GM12801 (cell line): Measurements from ENCODE around the gene CDH20.

ENCODE experiments used
- TF ChIP-seq, protein P1 (sequence below): IDR thresholded peaks from one replicate; pipeline ENCODE4 v1.5.1; 2011; ENCODE audit warnings: control low read depth; ENCODE audit not compliant: insufficient read length; ENCODE audit errors: extremely low read depth

The CDH20 gene

DNA sequence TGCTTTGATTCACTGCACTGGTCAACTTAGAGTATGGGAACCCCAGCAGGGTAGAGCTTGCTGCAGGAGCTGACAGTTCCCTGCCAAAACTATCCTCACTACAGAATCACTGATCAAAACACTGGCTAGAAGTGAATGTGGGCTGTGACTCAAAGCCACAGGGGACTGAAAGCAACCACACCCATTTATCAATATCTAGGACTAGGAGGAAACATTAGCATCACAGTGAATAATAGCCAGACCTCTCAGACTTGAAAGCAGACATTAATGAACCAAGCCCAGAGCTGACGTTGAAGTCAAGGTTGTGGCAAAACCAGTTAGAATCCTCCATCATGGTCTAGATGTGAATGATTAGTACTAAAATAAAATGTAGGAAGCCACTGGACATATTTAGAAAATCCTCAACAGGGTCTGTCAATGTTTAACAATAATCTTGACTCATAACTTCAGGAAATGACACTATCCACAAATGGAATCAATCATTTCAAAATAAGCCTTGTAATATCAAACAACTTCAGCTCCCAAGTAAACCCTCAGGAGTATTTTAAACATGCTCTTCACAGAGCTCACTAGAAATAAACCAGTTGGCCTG lies 131.4 kb downstream of the CDH20 start:
- TF ChIP-seq, protein P1, sequence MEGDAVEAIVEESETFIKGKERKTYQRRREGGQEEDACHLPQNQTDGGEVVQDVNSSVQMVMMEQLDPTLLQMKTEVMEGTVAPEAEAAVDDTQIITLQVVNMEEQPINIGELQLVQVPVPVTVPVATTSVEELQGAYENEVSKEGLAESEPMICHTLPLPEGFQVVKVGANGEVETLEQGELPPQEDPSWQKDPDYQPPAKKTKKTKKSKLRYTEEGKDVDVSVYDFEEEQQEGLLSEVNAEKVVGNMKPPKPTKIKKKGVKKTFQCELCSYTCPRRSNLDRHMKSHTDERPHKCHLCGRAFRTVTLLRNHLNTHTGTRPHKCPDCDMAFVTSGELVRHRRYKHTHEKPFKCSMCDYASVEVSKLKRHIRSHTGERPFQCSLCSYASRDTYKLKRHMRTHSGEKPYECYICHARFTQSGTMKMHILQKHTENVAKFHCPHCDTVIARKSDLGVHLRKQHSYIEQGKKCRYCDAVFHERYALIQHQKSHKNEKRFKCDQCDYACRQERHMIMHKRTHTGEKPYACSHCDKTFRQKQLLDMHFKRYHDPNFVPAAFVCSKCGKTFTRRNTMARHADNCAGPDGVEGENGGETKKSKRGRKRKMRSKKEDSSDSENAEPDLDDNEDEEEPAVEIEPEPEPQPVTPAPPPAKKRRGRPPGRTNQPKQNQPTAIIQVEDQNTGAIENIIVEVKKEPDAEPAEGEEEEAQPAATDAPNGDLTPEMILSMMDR: no peak

DNA sequence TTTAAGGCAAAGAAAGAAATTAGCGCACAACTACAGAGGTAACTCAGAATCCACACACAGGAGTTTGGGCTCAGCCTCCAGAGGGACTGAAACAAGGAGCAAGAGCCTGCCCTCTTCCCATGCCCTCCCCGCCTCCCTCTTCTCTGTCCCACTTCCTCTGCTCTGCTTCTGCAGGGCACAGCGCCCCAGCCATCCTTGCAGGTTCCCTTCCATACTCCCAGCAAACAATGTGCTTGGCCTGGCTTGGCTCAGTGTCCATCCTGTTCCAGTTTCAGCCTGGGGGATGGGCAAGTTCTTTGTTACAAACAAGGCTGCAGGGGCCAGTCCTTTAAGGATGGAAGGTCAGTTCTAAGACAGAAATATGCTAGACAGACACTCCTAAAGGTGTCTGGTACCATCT lies 133.5 kb downstream of the CDH20 start:
- TF ChIP-seq, protein P1: no peak

- TF ChIP-seq, protein P1: no peak
Observed at GRCh38 chr18:61470031-61470674, 136.9 kb downstream of the CDH20 start.

DNA sequence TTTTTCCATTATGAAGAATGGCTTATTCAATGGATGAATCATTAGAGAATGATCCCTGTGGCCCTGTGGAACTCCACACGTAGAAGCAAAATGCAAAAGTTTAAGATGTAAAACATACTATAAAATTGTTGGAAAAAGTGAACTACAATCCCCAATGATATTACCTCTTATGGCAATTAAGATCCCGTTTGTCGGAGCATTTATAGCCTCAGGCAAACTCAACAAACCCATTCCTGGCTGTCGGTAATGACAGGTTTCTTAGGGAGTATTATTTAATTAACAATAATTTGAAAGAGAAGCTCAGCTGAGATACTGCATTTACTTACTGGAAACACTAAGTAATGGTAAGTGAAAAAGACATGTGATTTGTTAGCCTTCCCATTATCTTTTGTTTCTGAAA lies 138.3 kb downstream of the CDH20 start:
- TF ChIP-seq, protein P1: no peak

GRCh38 chr18:61471942-61472341 lies 138.7 kb downstream of the CDH20 start:
- TF ChIP-seq, protein P1: no peak

- TF ChIP-seq, protein P1: no peak
Observed at GRCh38 chr18:61474341-61474740, 141.1 kb downstream of the CDH20 start.

- TF ChIP-seq, protein P1: no peak
Observed at GRCh38 chr18:61474918-61475317, 141.7 kb downstream of the CDH20 start.

- TF ChIP-seq, protein P1: no peak
Observed at GRCh38 chr18:61475931-61476330, 142.7 kb downstream of the CDH20 start.
